Measurements from ENCODE around the gene MAP3K21.
A peak's percentile ranks its signal among the peaks of the same experiment; 100 is the strongest.

The MAP3K21 gene

DNA sequence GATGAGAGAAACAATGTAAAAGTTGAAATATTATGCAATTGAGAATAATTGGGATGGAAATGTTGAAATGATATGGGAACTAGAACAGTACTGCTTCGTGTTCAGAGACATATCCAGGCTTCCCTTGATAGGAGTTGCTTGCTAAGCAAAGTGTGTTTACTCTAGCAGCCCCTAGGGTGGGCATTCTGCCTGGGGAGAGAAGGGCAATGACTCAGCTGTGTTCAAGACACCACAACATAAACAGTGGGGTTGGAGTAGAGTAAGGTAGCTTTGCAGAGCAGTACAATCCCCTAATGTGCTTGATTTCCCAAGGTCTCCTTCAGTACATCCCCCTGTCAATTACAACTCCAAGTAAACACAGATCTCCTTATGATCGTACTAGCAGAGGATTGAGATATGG, 27.2 kb upstream of the MAP3K21 start:
- TF ChIP-seq, protein P1, sequence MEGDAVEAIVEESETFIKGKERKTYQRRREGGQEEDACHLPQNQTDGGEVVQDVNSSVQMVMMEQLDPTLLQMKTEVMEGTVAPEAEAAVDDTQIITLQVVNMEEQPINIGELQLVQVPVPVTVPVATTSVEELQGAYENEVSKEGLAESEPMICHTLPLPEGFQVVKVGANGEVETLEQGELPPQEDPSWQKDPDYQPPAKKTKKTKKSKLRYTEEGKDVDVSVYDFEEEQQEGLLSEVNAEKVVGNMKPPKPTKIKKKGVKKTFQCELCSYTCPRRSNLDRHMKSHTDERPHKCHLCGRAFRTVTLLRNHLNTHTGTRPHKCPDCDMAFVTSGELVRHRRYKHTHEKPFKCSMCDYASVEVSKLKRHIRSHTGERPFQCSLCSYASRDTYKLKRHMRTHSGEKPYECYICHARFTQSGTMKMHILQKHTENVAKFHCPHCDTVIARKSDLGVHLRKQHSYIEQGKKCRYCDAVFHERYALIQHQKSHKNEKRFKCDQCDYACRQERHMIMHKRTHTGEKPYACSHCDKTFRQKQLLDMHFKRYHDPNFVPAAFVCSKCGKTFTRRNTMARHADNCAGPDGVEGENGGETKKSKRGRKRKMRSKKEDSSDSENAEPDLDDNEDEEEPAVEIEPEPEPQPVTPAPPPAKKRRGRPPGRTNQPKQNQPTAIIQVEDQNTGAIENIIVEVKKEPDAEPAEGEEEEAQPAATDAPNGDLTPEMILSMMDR (IDR thresholded peaks at IDR 0.05; ENCODE audit: control insufficient read depth, extremely low read depth, insufficient read depth) = no peak
- H3K4me3 ChIP-seq (ENCODE audit: low read depth, low read length) = no peak overlapping the region
- no peak for DNase-seq (ENCODE audit: low read depth)

DNA sequence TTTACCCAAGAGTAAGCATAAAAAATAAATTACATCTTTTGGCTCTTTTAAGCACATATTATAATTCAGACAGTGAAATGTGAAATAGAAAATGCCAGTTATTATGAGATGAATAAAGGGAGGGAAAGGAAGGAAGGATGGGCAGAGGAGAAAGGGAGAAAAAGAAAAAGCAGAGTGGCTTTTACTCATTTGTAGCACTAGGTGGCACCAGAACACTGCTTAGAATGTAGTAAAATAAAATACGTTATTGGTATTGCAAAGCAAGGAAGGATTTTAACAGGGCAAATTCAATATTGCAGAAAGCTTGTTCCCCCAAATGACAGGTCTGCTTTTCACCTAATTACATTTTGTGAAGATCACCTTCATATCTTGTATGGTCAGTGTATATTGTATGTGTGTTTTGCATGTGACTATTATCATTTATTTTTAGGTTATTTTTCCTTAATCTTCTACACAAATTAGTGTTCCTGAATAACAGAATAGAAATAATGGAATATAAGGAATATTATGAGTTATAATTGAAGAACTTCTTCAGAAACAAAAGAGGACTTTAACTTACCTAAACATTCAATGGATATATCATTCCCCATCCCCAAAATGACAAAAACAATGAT, 22.9 kb upstream of the MAP3K21 start:
- TF ChIP-seq, protein P1 (IDR thresholded peaks at IDR 0.05; ENCODE audit: control insufficient read depth, extremely low read depth, insufficient read depth) = peak; percentile 73
- no peak overlapping the region for H3K4me3 ChIP-seq (ENCODE audit: low read depth, low read length)
- DNase-seq (ENCODE audit: low read depth) = peak; percentile 14

DNA sequence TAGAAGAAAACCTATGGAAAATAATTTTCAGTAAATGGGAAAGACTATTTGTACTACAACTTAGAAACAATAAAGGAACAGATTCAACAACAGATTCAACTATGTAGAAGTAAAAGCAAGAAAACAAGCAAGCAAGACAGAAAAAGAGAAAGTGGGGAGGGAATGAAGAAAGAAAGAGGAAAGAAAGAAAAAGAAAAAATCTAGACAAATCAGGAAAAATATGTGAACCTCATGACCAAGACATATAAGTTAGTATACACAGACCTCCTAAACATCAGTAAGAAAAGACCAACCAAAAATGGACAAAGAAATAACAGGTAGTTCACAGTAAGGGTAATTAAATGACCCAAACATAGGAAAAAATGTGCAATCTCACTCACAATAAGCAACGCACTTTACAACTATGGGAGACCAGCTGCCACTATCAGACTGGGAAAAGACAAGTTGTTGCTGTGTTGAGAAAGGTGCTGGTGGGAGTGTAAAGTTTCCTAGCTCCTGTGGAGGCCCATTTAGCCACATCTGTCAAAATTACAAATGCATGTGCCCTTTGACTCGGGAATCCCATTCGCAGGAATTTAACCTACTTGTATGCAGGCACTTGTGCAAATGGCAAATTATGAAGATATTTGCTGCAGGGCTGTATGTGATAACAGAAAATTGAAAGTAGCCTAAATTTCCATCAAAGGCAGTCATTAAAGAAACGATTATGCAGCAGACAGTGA, 13.9 kb upstream of the MAP3K21 start:
- no peak for DNase-seq (ENCODE audit: low read depth)
- H3K4me3 ChIP-seq (ENCODE audit: low read depth, low read length) = no peak overlapping the region
- TF ChIP-seq, protein P1 (IDR thresholded peaks at IDR 0.05; ENCODE audit: control insufficient read depth, extremely low read depth, insufficient read depth) = no peak

DNA sequence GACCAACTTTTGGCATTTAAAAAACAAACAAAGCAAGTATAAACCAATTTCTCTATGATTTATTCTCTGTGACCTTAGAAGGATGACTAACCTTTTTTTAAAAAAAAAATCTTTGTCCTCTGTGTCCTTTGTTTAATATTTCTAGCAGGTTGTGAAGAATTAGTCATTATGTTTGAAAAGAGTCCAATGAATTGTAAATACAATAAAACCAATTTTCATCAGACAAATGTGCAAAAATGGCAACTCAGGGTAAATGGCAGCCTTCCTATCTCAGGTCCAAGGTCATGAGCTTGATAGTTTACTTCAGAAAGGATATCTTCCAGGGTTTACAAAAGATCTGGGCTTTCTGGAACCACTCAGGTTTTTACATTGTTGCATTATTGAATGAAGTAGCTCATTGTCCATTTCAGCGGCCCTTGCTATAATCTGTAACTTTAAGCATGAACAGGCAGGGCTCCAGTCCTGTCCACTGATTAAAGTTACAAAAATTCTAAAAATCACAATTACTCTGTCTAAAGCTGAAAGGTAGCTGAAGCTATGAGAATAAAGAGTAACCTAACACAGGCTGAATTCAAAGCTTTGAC, 11.7 kb upstream of the MAP3K21 start:
- H3K4me3 ChIP-seq (ENCODE audit: low read depth, low read length) = no peak overlapping the region
- TF ChIP-seq, protein P1 (IDR thresholded peaks at IDR 0.05; ENCODE audit: control insufficient read depth, extremely low read depth, insufficient read depth) = no peak
- no peak for DNase-seq (ENCODE audit: low read depth)

DNA sequence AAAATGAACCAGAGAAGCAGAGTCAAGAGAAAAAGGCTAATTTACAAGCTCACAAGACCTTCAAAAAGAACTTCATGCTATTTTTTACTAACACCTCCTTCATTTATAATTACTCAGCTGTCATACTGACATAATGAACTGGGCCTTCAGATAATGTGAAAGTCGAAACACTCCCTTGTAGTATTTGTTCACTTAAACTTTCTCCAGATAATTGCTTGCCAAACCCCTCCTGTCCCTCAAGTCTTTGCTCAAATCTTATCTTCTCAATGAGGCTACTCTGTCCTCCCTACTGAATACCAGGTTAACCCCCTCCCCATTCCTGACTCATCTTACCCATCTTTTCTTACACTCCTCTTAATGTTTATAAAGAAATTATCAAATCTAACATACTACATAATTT, 11.1 kb upstream of the MAP3K21 start:
- no peak overlapping the region for H3K4me3 ChIP-seq (ENCODE audit: low read depth, low read length)
- no peak for DNase-seq (ENCODE audit: low read depth)
- TF ChIP-seq, protein P1 (IDR thresholded peaks at IDR 0.05; ENCODE audit: control insufficient read depth, extremely low read depth, insufficient read depth) = no peak

DNA sequence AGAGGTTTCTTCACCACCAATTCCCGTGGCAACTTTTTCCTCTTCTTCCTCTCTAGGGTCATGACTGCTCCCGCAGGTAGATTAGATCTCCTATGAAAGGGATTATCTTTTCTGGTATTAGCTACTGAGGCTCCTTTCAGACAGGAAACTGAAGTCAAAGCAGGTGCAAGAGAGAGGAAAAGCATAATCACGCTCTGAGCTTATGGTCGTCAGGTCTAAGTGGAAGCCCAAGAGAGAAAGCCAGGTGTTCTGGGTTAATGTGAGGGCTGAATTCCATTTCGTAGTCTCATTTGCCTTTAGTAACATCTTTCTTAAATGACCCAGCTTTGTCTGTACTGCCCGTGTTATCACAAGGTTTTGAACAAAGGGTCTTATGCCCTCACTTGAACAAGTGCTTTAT, 8.3 kb upstream of the MAP3K21 start:
- no peak overlapping the region for H3K4me3 ChIP-seq (ENCODE audit: low read depth, low read length)
- TF ChIP-seq, protein P1 (IDR thresholded peaks at IDR 0.05; ENCODE audit: control insufficient read depth, extremely low read depth, insufficient read depth) = no peak
- DNase-seq (ENCODE audit: low read depth) = no peak

Measured in LNCaP clone FGC (cell line).